Left forelimb (tissue), 1 donor: ENCODE measurements around the gene GOLGA6A.

Experiments used
- DNase-seq: peaks from one replicate; pipeline ENCODE4 v3.0.0-alpha.2; 2018; ENCODE audit warnings: low spot score

GOLGA6A gene

GRCh38 chr15:74036271-74037170, 45.8 kb downstream of the GOLGA6A start:
- no peak for DNase-seq

GRCh38 chr15:74035121-74036017, 47.0 kb downstream of the GOLGA6A start:
- no peak for DNase-seq

- DNase-seq: no peak
These were observed 48.1 kb downstream of the GOLGA6A start for GRCh38 chr15:74034206-74034755.

DNA sequence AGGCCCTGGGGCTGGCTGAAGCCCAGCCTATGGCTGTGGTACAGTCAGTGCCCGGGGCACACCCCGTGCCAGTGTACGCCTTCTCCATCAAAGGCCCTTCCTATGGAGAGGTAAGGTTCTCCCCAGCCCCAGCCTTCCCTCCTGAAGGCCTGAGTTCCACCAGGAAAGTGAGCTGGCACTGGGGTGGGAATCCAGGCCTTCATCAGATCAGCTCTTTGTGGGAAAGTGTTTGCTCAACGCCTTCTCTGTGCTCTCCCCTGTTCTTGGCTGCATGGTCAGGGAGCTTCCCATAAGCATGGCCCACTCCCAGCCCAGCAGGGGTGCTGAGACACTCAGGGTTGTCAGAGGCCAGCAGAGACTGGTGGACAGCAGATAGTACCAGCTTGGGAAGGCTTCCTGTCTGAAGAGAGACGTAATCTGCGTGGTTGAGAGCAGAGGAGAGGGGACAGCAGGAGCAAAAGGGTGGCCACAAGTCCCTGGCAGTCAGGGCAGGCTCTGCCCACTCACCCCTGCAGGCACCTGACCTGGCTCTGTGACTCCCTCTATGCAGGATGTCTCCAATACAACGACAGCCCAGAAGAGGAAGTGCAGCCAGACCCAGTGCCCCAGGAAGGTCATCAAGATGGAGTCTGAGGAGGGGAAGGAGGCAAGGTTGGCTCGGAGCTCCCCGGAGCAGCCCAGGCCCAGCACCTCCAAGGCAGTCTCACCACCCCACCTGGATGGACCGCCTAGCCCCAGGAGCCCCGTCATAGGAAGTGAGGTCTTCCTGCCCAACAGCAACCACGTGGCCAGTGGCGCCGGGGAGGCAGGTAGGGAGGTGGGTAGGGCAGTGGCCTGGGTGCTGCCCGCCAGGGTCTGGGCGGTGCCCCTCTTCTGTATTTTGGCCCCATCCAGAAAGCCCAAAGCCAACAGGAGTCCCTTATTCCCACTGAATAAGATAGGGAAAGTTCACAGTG, 49.5 kb downstream of the GOLGA6A start:
- no peak for DNase-seq

GRCh38 chr15:74032046-74032445, 50.3 kb downstream of the GOLGA6A start:
- DNase-seq: no peak

DNA sequence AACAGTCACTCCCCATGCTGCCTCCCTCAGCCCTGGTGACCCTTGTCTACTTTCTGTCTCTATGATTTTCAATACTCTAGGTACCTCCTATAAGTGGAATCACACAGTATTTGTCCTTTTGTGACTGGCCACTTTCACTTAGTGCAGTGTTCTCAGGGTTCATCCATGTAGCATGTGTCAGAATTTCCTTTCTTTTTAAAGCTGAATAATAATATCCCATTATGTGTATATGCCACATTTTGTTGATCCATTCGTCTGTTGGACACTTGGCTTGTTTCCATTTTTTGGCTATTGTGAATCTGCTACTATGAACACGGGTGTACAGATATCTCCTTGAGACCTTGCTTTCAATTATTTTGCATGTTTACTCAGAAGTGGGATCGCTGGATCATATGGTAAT, 53.7 kb downstream of the GOLGA6A start:
- no peak for DNase-seq

DNA sequence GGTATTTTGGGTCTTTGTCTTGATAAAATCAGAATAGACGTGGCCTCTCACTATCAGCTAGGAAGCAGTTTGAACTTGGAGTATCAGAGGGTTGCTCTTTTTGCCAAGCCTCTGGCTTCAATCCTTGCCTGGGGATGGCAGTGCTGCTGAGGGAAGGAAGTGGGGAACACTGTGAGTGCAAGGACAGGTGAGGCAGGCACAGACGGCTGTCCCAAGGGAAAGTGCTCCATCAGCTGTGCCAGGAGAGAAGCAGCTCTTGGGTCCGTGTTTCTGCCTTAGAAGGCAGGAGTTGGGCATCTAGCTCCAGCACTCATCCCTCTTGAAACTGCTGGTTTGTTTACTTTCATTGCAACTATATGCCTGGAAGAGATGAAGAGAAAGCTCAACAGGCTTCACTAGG, 54.7 kb downstream of the GOLGA6A start:
- DNase-seq: no peak

GRCh38 chr15:74025436-74025835, 56.9 kb downstream of the GOLGA6A start:
- DNase-seq: no peak

DNA sequence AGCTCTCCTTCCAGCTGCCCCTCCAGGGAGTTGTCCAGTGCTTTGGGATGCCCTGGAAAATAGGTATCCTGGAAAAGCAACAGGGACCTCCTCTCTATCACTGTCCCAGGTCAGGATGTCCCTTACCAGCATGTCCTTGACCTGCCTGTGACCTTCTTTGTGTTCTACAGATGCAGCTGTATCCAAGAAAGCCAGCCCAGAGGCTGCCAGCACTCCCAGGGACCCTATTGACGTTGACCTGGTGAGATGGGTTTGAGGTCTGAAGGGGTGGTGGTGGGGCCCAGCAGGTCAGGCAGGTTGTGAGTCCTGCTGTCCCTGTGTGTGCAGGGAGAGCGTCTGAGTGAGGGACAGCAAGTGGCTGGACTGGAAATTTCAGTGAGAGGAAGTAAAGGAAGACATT, 57.7 kb downstream of the GOLGA6A start:
- no peak for DNase-seq

DNA sequence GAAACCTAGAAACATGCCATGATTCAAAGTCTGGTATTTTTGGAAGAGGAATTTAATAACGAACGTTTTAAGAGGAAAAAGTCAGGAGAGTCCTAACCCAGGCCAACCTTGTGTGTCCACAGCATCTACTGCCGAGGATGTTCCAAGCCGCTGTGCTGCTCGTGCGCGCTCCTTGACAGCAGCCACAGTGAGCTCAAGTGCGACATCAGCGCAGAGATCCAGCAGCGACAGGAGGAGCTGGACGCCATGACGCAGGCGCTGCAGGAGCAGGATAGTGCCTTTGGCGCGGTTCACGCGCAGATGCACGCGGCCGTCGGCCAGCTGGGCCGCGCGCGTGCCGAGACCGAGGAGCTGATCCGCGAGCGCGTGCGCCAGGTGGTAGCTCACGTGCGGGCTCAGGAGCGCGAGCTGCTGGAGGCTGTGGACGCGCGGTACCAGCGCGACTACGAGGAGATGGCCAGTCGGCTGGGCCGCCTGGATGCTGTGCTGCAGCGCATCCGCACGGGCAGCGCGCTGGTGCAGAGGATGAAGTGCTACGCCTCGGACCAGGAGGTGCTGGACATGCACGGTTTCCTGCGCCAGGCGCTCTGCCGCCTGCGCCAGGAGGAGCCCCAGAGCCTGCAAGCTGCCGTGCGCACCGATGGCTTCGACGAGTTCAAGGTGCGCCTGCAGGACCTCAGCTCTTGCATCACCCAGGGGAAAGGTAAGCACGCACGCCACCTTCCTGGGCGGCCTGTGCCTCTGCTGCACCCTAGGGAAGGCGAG, 59.5 kb downstream of the GOLGA6A start:
- no peak for DNase-seq
